WTC11 (cell line): ENCODE results near the gene MRGPRX3.

Experiments used
- ATF3 ChIP-seq: sonication (generic); formaldehyde crosslinking; conservative IDR thresholded peaks from 2 replicates; pipeline ENCODE4 v1.8.1; 2022; ENCODE audit warnings: mild to moderate bottlenecking, missing genetic modification reagents
- CTCF ChIP-seq: fragments of 200-600 bp; IDR thresholded peaks from 2 replicates; pipeline ENCODE4 v1.8.0; 2022; ENCODE audit warnings: antibody characterized with exemption
- FOXK1 ChIP-seq: sonication (generic); formaldehyde crosslinking; IDR thresholded peaks from 2 replicates; pipeline ENCODE4 v1.8.0; 2022; ENCODE audit warnings: mild to moderate bottlenecking, moderate library complexity, missing genetic modification reagents
- GABPB1 ChIP-seq: sonication (generic); formaldehyde crosslinking; IDR thresholded peaks from 2 replicates; pipeline ENCODE4 v1.8.1; 2023; ENCODE audit warnings: mild to moderate bottlenecking, missing genetic modification reagents
- HMGA2 ChIP-seq: fragments of 250-450 bp; sonication (Bioruptor Pico); IDR thresholded peaks from 2 replicates; pipeline ENCODE4 v1.4.0; 2021; ENCODE audit warnings: mild to moderate bottlenecking, moderate library complexity
- MAX ChIP-seq: sonication (generic); formaldehyde crosslinking; IDR thresholded peaks from 2 replicates; pipeline ENCODE4 v1.8.0; 2022; ENCODE audit warnings: mild to moderate bottlenecking, missing genetic modification reagents
- NFE2L1 ChIP-seq: sonication (generic); formaldehyde crosslinking; IDR thresholded peaks from 2 replicates; pipeline ENCODE4 v1.8.1; 2023; ENCODE audit warnings: missing genetic modification reagents
- NR1H2 ChIP-seq: sonication (generic); formaldehyde crosslinking; IDR thresholded peaks from 2 replicates; pipeline ENCODE4 v1.9.0; 2021; ENCODE audit warnings: mild to moderate bottlenecking, moderate library complexity, missing genetic modification reagents
- ZBTB43 ChIP-seq: sonication (generic); formaldehyde crosslinking; IDR thresholded peaks from 2 replicates; pipeline ENCODE4 v1.8.1; 2023; ENCODE audit warnings: mild to moderate bottlenecking, missing genetic modification reagents
- ZNF263 ChIP-seq: sonication (generic); formaldehyde crosslinking; IDR thresholded peaks from 2 replicates; pipeline ENCODE4 v1.8.1; 2022; ENCODE audit warnings: low read depth, mild to moderate bottlenecking, moderate library complexity, missing genetic modification reagents

- TF ChIP-seq CTCF (no peak), ATF3 (CRISPR knock-in tag) (no peak), GABPB1 (CRISPR knock-in tag) (no peak), NR1H2 (CRISPR knock-in tag) (no peak), FOXK1 (CRISPR knock-in tag) (no peak), ZBTB43 (no peak), NFE2L1 (CRISPR knock-in tag) (no peak), MAX (CRISPR knock-in tag) (no peak), HMGA2 (no peak), ZNF263 (CRISPR knock-in tag) (no peak)
These were observed 25.7 kb upstream of the MRGPRX3 start for GRCh38 chr11:18106688-18107087.
